Stimulated activated CD4-positive, alpha-beta T cell treated with anti-CD3 and anti-CD28 coated beads, Interleukin-15, amount 100 ng/mL, for 48 hours (primary cell): ENCODE results near the gene SPP1.
A peak's percentile ranks its signal among the peaks of the same experiment; 100 is the strongest.

Experiments used
- DNase-seq, 2 donors: peaks; one replicate each; pipeline ENCODE4 v3.0.0-alpha.2; 2020; ENCODE audit warnings: low read depth in 2 of 2

The SPP1 gene

DNA sequence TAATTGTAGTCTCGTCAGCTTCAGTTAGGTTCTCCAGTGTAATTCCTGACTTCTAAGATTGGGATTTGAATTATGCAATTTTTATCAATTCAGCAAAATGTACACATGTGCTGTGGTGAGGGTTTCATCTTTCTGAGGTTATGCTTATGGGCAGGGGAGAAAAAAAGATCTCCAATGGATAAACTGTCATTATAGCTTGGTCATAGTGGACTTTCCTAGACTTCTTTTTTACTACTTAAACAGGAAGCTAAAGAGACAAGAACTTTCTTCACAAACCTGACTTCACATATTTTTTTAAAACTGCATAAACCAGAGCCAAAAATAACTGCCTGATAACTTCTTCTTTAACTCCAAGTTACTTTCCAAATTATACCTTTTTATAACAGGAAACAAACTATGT is 21.7 kb upstream of the SPP1 start:
- no peak for DNase-seq

DNA sequence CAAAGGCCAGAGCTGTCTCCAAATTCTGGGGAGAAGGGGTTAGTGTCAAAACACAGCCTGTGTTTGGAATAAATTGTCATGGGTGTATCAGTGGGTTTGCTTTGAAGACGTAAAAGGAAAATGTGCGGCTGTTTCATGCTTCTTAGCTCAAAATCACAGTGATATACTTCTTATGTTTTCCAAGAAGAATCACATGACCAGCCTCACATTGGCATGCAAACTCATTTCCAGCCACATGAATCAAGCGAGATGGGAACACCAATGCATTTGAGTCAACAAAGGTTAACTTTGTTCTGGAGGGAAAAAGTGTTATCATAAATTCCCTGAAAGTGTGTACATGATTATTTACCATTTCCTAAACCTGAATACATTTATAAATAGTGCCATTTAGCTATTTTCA is 19.0 kb upstream of the SPP1 start:
- DNase-seq = no peak

DNA sequence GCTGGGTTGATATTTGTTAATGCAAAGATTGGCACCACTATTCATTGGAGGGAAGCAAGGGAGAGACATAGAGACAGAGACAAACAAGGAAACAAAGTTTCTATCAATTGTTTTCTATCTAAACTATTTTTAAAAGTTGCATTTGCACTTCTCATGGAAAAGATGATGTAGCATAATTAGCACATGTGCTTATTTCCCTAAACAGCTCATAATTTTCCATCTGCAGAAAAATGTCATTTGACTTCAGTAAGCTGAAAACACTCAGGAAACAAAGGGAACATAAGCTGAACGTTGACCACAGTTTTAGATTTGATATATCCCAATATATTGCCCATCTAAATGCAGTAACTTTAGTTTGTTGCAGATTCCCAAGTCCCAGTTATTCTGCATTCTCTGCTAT is 18.5 kb upstream of the SPP1 start:
- DNase-seq = no peak

DNA sequence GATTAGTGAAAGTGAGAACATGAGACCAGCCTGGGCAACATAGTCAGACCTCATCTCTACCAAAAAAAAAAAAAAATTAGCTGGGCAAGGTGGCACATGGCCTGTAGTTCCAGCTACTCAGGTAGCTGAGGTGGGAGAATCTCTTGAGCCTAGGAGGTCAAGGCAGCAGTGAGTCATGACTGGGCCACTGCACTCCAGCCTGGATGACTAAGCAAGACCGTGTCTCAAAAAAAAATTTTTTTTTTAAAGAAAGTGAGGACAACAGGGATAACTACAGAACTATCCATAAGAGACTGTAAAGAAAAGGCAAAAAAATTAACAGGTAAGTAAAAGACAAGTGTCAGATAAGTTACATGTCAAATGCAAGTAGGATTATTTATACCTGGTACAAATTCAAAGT is 13.5 kb upstream of the SPP1 start:
- DNase-seq = no peak

DNA sequence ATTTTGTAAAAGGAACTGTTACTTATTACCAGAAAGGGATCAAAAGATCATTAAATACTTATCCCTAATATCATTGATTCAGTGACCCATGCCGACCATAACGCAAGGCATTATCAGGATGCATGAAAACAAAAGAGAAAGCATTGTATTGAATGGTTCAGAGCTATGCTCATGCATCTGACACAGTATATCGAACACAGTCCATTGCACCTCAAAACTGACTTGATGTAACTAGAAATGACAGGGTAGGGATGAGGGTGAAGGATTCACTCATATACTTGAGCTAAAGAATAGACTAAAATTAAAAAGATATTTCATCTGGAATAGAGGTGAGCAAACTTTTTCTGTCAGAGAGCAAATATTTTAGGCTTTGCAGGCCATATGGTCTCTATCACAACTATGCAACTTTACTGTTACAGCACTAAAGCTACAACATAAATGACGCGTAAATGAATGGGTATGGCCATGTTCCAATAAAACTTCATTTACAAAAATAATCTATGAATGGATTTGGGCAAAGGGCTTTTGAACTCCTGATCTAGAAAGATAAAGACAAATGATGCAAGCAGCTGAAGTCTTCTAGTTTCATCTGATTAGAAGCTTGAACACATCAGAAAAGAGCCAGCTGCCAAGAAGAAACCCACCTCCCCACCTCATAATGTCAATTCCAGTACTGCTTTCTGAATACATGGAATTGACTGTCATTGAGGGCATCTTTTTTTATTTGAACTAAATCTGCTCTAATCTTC is 12.9 kb upstream of the SPP1 start:
- DNase-seq = no peak

DNA sequence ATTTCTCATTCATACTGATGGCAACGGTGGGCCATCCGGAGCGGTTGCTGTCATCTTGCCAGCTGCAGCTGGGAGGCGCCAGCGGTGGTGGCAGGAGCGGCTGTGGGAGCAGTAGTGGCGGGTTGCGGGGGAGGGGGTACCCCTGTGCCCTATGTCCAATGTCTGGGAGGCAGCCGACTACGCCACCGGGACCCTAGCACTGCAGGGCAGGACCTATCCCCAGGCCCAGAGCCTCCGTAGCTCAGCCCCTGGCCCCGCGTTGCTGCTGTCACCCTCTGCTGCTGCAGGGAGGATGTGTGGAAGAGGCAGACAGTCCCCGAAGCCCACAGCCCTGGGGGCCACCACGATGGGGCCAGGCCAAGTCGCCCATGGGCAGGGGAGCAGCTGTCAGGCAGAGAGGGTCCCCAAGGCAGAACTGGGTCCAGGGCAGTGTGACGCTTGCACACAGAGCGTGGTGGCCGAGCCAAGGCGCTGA is 10.0 kb upstream of the SPP1 start:
- no peak for DNase-seq

DNA sequence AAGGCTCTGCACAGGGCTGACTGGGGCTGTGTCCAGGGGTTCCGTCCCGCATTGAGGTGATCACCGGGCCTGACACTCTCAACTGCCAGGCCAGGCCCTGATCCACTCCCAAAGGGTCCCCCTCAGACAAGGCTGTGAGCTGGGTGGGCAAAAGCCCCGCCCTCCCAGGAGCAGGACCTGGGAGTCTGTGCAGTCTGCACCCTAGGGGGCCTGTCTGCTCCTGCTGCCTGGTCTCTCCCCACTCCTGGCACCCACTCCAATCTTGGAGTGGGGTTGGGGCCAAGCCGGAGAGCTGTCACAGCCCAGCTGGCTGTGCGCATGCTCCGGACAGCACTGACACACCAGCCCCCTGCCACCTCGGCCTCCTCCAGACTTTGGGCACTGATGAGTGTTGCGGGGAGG is 9.4 kb upstream of the SPP1 start:
- no peak for DNase-seq

DNA sequence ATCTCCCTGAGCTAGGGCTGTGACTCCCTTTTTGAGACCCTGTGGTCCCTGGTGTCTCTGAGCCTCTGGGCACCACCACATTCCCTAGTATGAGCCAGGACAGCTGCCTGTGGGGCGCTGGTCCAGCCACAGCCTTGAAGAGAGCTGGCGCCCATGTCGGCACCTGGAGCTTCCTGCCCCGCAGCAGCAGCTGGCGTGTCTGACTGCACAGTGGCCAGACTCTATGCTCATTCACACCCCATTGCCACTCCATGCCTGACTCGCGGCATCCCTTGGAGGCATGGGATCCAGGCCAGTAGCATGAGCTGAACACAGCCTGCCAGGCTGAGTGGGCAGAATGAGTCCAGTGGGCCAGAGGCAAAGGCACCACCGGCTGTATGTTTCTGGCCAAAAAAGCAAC is 8.3 kb upstream of the SPP1 start:
- no peak for DNase-seq

DNA sequence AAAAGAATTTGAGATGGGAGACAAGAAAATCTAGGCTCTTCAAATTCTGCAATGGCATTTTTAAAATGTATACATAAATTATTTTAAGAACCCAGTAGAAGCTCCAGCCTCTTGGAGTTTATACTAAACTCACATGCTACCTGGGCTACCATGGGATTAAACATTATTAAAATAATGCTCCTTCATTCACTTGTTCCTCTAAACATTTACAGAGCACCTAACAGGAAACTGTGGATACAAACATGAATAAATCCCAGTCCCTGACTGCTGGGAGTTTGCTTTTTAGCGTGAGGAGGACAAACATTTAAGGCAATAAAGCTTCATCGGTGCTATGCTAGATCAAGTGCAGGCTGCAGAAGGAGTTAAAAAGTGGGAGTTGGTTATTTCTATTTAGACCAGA is 5.4 kb upstream of the SPP1 start:
- DNase-seq = no peak

DNA sequence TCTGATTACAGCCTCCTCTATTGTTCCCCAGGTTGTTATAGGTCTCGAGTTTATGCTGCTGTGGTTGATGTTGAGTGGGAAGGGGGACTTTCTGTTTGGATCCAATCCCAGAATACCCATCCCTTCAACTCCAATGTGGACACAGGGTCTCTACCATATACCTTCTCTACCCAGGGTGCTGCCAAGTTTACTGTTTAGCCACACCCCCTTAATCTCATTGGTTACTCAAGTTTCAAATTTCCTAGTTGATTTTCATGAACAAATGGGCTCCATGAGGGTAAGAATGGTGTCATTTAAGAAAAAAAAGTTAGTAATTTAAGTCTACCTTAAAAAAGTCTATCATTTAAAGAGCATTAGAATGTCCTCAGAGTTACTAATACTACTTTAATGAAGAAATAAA is 3.6 kb upstream of the SPP1 start:
- DNase-seq = no peak

DNA sequence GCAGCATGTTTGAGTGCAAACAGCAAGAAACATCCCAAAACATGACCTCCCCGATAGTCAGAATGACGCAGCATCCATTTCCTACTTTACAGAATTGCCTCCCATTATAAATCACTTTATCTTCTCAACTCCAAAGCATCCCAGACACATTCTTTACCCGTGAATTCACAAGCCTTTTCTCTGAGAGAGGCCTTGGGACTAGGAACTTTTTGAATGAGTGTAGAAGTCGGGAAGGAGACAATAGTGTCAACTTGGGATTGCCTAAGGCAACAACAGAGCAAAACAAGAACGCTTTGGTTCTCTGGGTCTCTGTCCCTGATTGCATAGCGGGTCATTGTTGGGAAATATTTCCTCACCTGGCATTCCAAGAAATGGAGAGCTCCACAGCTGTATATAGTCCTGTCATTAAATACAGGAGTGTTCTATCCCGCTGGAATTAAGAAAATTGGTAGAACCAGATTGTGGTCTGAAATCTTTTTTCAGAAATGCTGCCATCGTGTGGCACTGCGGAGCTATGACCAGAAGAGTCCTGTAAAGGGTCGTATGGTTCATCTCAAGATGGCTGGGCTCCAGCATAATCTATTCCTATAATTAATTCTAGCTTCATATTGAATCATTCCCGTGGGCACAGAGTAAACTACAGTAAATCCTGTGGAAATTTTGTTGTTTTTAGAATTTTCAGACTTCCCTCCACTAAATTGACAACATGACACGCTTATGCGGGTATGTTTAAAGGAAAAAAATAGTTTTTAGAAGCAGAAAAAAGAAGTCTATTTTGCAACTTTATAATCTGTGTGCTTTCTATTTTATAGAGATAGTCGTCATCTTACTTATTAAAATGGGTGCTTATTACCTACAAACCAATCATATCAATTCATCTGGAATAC is 2.0 kb upstream of the SPP1 start:
- DNase-seq = peak in 1 of 2 donors; percentile 21

DNA sequence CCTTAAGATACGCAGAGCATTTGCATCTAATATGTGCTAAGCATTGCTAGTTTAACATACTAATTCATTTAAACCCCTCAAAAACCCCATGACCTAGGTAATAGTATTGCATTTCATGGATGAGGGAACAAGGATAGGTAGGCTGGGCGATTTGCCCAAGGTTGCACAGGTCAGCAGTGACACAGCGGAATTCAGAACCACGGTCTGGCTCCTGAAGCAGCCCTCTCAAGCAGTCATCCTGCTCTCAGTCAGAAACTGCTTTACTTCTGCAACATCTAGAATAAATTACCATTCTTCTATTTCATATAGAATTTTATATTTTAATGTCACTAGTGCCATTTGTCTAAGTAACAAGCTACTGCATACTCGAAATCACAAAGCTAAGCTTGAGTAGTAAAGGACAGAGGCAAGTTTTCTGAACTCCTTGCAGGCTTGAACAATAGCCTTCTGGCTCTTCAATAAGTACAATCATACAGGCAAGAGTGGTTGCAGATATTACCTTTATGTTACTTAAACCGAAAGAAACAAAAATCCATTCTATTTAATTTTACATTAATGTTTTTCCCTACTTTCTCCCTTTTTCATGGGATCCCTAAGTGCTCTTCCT is 555 bp upstream of the SPP1 start:
- DNase-seq = no peak

DNA sequence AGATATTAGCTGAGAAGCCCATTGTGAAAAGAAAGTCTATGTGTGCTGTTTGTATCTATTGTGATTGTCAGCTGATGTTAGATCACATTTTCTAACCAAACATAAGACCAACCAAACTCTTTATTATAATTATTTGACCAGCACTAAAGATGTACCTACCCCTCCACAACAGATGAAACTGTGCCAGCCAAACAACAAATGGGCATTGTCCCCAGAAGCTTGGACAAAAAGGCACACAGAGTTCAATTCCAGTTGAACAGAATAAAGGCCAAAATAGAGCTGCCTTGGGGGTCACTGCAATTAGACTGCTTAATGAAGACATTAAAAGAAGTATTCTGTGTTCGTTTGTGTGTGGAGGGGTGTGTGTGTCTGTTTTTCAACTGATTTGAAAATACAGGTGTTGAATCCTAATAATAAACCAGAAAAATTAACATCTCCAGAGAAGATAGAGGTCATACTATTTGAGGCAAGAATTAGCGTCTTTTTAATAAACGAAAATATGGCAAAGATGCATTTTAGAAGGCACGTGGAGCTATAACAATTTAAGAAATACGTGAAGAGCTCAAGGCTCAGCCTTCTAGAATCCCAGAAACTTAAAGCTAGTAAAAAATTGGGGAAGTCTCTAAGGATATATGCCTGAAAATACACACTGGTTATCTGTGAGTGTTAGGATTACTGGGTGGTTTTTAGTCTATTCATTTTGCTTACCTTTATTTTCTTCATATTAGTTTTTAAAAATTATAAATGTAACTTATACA is 2.2 kb downstream of the SPP1 start:
- DNase-seq = no peak

DNA sequence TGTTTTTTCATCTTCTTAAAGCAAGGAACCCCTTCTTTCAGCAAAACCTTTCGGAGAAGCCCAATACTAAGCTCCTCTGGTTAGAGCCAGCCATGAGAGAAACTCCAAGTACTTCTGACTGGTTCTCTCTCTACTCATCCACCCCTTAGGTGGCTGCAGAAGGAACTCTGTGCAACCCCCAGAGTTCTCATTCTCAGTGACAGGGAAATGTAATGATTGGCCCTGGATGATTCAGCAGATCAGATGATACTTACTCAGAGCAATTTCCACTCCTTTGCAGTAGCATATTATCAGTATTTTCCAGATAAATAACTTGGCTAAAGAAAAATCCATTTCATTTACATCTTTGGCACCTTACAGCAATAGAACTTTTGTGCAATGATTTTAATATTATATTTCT is 3.2 kb downstream of the SPP1 start:
- DNase-seq = no peak

DNA sequence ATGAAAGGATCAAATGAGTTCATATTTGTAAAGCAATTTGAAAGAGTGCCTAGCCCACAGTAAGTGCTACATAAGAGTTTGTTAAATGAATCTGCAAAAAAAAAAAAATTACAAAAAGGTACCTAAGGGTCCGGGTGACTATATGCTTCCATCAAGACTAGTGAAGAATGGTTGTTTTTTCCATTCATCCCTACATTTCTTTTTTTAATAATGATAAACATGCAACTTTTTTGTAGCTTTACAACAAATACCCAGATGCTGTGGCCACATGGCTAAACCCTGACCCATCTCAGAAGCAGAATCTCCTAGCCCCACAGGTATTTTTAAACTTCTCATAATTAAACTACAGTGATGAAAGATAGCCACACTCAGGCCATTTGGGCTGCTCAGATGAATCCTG is 4.3 kb downstream of the SPP1 start:
- DNase-seq = no peak

DNA sequence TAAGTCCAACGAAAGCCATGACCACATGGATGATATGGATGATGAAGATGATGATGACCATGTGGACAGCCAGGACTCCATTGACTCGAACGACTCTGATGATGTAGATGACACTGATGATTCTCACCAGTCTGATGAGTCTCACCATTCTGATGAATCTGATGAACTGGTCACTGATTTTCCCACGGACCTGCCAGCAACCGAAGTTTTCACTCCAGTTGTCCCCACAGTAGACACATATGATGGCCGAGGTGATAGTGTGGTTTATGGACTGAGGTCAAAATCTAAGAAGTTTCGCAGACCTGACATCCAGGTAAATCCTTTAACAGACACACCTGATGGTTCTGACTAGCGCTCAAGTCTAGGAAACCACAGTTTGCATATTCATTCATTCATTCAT is 6.0 kb downstream of the SPP1 start:
- no peak for DNase-seq

DNA sequence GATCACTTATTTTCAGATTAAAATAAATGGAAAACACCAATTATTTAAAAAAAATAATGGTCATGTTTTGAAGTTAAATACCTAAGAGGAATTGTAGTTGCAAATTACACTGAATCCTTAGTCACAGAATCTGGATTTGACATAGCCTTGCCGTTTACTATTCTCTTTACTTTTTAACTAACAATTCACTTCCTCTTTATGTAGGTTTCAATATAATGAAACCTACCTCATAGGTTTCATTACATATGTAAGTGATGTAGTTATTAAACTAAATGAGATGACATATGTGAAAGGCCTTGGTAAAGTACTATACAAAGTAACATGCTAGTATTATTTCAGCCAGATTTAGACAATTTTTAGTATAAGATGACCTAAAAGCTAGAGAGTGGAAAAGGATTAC is 6.5 kb downstream of the SPP1 start:
- DNase-seq = no peak

DNA sequence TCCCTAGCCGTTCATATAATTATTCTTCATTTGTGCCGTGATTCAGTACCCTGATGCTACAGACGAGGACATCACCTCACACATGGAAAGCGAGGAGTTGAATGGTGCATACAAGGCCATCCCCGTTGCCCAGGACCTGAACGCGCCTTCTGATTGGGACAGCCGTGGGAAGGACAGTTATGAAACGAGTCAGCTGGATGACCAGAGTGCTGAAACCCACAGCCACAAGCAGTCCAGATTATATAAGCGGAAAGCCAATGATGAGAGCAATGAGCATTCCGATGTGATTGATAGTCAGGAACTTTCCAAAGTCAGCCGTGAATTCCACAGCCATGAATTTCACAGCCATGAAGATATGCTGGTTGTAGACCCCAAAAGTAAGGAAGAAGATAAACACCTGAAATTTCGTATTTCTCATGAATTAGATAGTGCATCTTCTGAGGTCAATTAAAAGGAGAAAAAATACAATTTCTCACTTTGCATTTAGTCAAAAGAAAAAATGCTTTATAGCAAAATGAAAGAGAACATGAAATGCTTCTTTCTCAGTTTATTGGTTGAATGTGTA is 7.0 kb downstream of the SPP1 start:
- no peak for DNase-seq

DNA sequence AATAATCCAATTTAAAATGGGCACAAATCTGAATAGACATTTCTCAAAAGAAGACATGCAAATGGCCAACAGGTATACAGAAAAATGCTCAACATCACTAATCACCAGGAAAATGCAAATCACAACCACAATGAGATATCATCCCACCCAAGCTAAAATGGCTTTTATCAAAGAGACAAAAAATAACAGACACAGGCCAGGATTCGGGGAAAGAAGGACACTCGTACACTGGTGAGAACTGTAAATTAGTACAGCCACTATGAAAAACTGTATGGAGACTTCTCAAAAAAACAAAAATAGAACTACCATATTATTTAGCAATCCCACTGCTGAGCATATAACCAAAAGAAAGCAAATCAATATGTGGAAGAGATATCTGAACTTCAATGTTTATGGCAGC is 8.5 kb downstream of the SPP1 start:
- no peak for DNase-seq

DNA sequence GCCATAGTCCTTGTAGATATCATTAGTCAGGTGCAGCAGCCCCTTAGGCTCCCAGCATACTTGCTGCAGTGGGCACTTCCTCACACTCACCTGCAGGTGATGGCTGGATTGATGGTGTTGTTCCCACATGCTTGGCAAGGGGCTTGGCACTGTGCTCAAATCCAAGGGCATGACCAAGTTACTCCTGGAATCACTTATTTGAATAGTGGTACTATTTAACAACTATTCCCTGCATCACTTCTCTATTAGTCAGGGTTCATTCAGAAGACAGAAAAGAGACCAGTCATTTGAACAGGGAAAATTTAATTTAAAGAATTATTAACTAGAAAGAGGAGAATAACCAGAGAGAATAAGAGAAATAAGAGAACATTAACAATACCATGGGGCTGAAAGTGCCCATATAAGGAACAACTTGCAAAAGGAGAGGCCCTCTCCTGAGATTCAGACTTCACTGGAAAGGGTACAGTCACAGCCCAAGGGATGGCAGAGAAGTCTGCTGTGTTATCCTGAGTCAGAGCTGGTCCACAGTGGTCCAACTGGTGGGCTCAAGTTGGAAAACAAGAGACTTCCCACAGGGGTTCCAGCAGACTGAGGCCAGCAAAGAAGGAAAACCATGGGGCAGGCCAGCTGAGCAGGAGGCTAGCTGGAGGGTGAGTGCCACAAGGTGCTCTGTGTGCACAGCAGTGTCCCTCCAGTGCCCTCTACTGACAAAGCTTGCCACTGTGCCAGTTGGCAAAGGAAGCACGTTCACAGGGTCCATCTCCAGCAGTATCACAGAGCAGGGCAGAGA is 9.8 kb downstream of the SPP1 start:
- peak in 1 of 2 donors; percentile 6 for DNase-seq

DNA sequence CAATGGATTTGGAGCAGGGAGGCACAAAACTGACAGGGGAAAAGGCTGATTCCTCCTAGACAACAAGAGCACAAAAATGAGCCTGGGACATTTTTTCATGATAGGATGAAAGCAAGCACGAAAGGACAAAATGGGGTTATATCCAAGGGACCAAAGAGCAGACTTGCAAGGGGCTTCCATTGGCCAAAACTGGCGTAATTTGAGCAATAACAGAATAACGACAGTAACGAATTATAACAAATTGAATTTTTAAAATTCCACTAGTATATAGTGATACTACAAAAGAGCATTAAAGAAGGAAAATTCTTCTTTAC is 10.3 kb downstream of the SPP1 start:
- no peak for DNase-seq
